ENCODE results near the gene MYO15B.

Gene MYO15B

GRCh38 chr17:75601057-75601987, 13.7 kb downstream of the MYO15B start:
- DNase-seq, result no peak

GRCh38 chr17:75602644-75603043, 15.0 kb downstream of the MYO15B start:
- DNase-seq, result no peak

GRCh38 chr17:75603123-75603522, 15.5 kb downstream of the MYO15B start:
- no peak for DNase-seq

- no peak for DNase-seq
These were observed 16.6 kb downstream of the MYO15B start for GRCh38 chr17:75604034-75604695.

GRCh38 chr17:75605790-75606189, 18.2 kb downstream of the MYO15B start:
- no peak for DNase-seq

GRCh38 chr17:75607086-75607485, 19.5 kb downstream of the MYO15B start:
- no peak for DNase-seq

- DNase-seq, result no peak
These were observed 22.7 kb downstream of the MYO15B start for GRCh38 chr17:75610103-75610984.

GRCh38 chr17:75611851-75612429, 24.3 kb downstream of the MYO15B start:
- no peak for DNase-seq

- no peak for DNase-seq
These were observed 25.5 kb downstream of the MYO15B start for GRCh38 chr17:75612906-75613626.

- no peak for DNase-seq
These were observed 26.4 kb downstream of the MYO15B start for GRCh38 chr17:75614006-75614405.

- DNase-seq, result no peak
These were observed 27.1 kb downstream of the MYO15B start for GRCh38 chr17:75614556-75615270.

GRCh38 chr17:75615301-75615700, 27.7 kb downstream of the MYO15B start:
- no peak for DNase-seq

GRCh38 chr17:75616521-75617122, 29.0 kb downstream of the MYO15B start:
- no peak for DNase-seq

GRCh38 chr17:75617218-75617617, 29.6 kb downstream of the MYO15B start:
- no peak for DNase-seq

- DNase-seq, result no peak
These were observed 30.1 kb downstream of the MYO15B start for GRCh38 chr17:75617675-75618074.

- DNase-seq, result no peak
These were observed 32.2 kb downstream of the MYO15B start for GRCh38 chr17:75619506-75620431.

GRCh38 chr17:75621489-75621888, 33.9 kb downstream of the MYO15B start:
- no peak for DNase-seq

GRCh38 chr17:75622076-75622475, 34.5 kb downstream of the MYO15B start:
- no peak for DNase-seq

- no peak for DNase-seq
These were observed 35.2 kb downstream of the MYO15B start for GRCh38 chr17:75622771-75623273.
